WTC11 (cell line): ENCODE data around the gene HNRNPLL. TPM values are rescaled to one million over a fixed set of nuclear protein-coding genes. Genes with fewer than 3 reads are reported as not detected.

Experiments used
- ATAC-seq: fragments of 200-7000 bp; cut with Tn5 transposase; 2 replicates; pipeline ENCODE4 v1.10.0; 2021; ENCODE audit warnings: mild to moderate bottlenecking, moderate library complexity
- CTCF ChIA-PET: fragments of 300-600 bp; sonication (Branson Sonifier 250); formaldehyde crosslinking; loops from one replicate; lab custom pipeline; 2021; ENCODE audit warnings: antibody characterized with exemption; lab: Charles Lee
- POLR2A ChIA-PET: fragments of 350-600 bp; sonication (Branson Sonifier 250); formaldehyde crosslinking; loops from one replicate; lab custom pipeline; 2021; ENCODE audit warnings: antibody characterized with exemption; lab: Charles Lee
- DNase-seq: peaks from one replicate; pipeline ENCODE4 v3.0.0; 2021; ENCODE audit warnings: low spot score
- H3K27ac Mint-ChIP-seq: 2 replicates; pipeline ENCODE4 v1.8.0; 2021; ENCODE audit warnings: mixed read lengths
- H3K27me3 Mint-ChIP-seq: 2 replicates; pipeline ENCODE4 v1.8.0; 2021; ENCODE audit warnings: low read depth, mild to moderate bottlenecking, moderate library complexity, mixed read lengths
- H3K36me3 Mint-ChIP-seq: 2 replicates; pipeline ENCODE4 v1.8.0; 2021; ENCODE audit warnings: mixed read lengths
- H3K4me1 Mint-ChIP-seq: 2 replicates; pipeline ENCODE4 v1.8.0; 2022; ENCODE audit warnings: mixed read lengths
- H3K4me3 Mint-ChIP-seq: 2 replicates; pipeline ENCODE4 v1.8.0; 2021; ENCODE audit warnings: mild to moderate bottlenecking, moderate library complexity, mixed read lengths
- H3K9me3 Mint-ChIP-seq: 2 replicates; pipeline ENCODE4 v1.8.0; 2021; ENCODE audit warnings: mixed read lengths
- CBFB ChIP-seq: sonication (generic); formaldehyde crosslinking; IDR thresholded peaks from 2 replicates; pipeline ENCODE4 v1.8.1; 2022; ENCODE audit warnings: mild to moderate bottlenecking, low read depth, missing genetic modification reagents
- FOXJ3 ChIP-seq: sonication (generic); formaldehyde crosslinking; IDR thresholded peaks from 2 replicates; pipeline ENCODE4 v1.9.0; 2021; ENCODE audit warnings: missing genetic modification reagents, mild to moderate bottlenecking, borderline replicate concordance
- JAZF1 ChIP-seq: fragments of 250-450 bp; sonication (Bioruptor Pico); IDR thresholded peaks from 2 replicates; pipeline ENCODE4 v1.9.0; 2021; ENCODE audit warnings: moderate library complexity, mild to moderate bottlenecking, inconsistent platforms
- NR3C1 ChIP-seq: sonication (generic); formaldehyde crosslinking; conservative IDR thresholded peaks from 2 replicates; pipeline ENCODE4 v1.8.1; 2023; ENCODE audit warnings: low read depth, mild to moderate bottlenecking, missing genetic modification reagents
- RELA ChIP-seq: sonication (generic); formaldehyde crosslinking; IDR thresholded peaks from 2 replicates; pipeline ENCODE4 v1.8.1; 2022; ENCODE audit warnings: missing genetic modification reagents, mild to moderate bottlenecking, borderline replicate concordance
- TCF7 ChIP-seq: sonication (generic); formaldehyde crosslinking; IDR thresholded peaks from 2 replicates; pipeline ENCODE4 v1.8.0; 2022; ENCODE audit warnings: mild to moderate bottlenecking, low read depth, missing genetic modification reagents, moderate library complexity
- TEAD1 ChIP-seq: sonication (generic); formaldehyde crosslinking; IDR thresholded peaks from 2 replicates; pipeline ENCODE4 v1.8.0; 2022; ENCODE audit warnings: mild to moderate bottlenecking, missing genetic modification reagents
- TP53 ChIP-seq: sonication (generic); formaldehyde crosslinking; IDR thresholded peaks from 2 replicates; pipeline ENCODE4 v1.8.1; 2023; ENCODE audit warnings: mild to moderate bottlenecking, missing genetic modification reagents
- ZNF232 ChIP-seq: sonication (generic); formaldehyde crosslinking; IDR thresholded peaks from 2 replicates; pipeline ENCODE4 v1.8.0; 2022; ENCODE audit warnings: mild to moderate bottlenecking, missing genetic modification reagents
- total RNA-seq: library from RNA; stranded (reverse); gene quantifications from 3 replicates; pipeline ENCODE4 v1.2.3, GENCODE V29; 2021
- TF ChIP-seq, protein P1 (sequence below): fragments of 250-450 bp; sonication (Bioruptor Pico); IDR thresholded peaks from 2 replicates; pipeline ENCODE4 v1.9.0; 2021; ENCODE audit warnings: mild to moderate bottlenecking
- TF ChIP-seq, protein P2 (sequence below): sonication (generic); formaldehyde crosslinking; IDR thresholded peaks from 2 replicates; pipeline ENCODE4 v1.8.1; 2023; ENCODE audit warnings: mild to moderate bottlenecking, missing genetic modification reagents, borderline replicate concordance
- TF ChIP-seq, protein P3 (sequence below): sonication (generic); formaldehyde crosslinking; conservative IDR thresholded peaks from 2 replicates; pipeline ENCODE4 v1.8.1; 2023; ENCODE audit warnings: mild to moderate bottlenecking, low read depth, missing genetic modification reagents, moderate library complexity
- TF ChIP-seq, protein P4 (sequence below): fragments of 250-450 bp; sonication (Bioruptor Pico); IDR thresholded peaks from 2 replicates; pipeline ENCODE4 v2.1.2; 2022; ENCODE audit warnings: mild to moderate bottlenecking, moderate library complexity
- TF ChIP-seq, protein P5 (sequence below): sonication (generic); formaldehyde crosslinking; IDR thresholded peaks from 2 replicates; pipeline ENCODE4 v1.8.0; 2023; ENCODE audit warnings: mild to moderate bottlenecking, missing genetic modification reagents
- TF ChIP-seq, protein P6 (sequence below): sonication (generic); formaldehyde crosslinking; IDR thresholded peaks from 2 replicates; pipeline ENCODE4 v1.8.0; 2023; ENCODE audit warnings: missing genetic modification reagents
- TF ChIP-seq, protein P7 (sequence below): sonication (generic); formaldehyde crosslinking; IDR thresholded peaks from 2 replicates; pipeline ENCODE4 v1.8.0; 2022; ENCODE audit warnings: mild to moderate bottlenecking, missing genetic modification reagents
- TF ChIP-seq, protein P8 (sequence below): sonication (generic); formaldehyde crosslinking; IDR thresholded peaks from 2 replicates; pipeline ENCODE4 v1.8.1; 2022; ENCODE audit warnings: mild to moderate bottlenecking, missing genetic modification reagents, moderate library complexity, borderline replicate concordance

HNRNPLL gene
- total RNA-seq, 1 experiment from 2014 or later = 65.3 TPM

DNA sequence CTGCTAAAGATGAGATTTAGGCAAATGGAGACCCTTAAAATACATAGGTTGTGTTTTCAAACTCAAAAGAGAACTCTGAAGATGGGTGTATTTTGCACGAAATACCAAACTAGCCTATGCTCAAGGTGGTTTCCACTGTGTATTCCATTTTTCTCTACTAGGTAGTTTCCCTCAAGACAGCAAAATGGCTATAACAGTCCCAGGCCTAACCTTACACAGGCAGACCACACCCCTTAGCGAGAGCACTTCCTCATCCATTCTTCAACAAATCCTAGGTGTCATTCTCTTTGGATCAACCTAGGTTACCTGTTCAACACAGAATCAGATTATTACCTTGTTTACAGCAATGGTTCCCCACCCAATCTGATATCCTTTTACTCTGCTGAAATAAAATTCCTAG is 42.6 kb downstream of the HNRNPLL start:
- ATAC-seq = no peak
- Mint-ChIP-seq H3K27ac (no peak overlapping the region), H3K9me3 (no peaks in the 10 kb centered on the region)

More for the DNA sequence above, 42.6 kb downstream of the HNRNPLL start:
- Mint-ChIP-seq H3K4me1 (no peaks in the 10 kb centered on the region), H3K36me3 (peaks cover 31% of the 10 kb centered on the region), H3K27me3 (no peaks in the 10 kb centered on the region), H3K4me3 (no peak overlapping the region)
- no peak for DNase-seq
- CTCF ChIA-PET = no interaction called here
- TF ChIP-seq TCF7 (CRISPR knock-in tag) (no peak), RELA (CRISPR knock-in tag) (no peak), JAZF1 (CRISPR knock-in tag) (no peak), TEAD1 (no peak), ZNF232 (no peak), TP53 (CRISPR knock-in tag) (no peak), CBFB (CRISPR knock-in tag) (no peak), NR3C1 (CRISPR knock-in tag) (no peak), FOXJ3 (no peak)
- TF ChIP-seq, protein P1, sequence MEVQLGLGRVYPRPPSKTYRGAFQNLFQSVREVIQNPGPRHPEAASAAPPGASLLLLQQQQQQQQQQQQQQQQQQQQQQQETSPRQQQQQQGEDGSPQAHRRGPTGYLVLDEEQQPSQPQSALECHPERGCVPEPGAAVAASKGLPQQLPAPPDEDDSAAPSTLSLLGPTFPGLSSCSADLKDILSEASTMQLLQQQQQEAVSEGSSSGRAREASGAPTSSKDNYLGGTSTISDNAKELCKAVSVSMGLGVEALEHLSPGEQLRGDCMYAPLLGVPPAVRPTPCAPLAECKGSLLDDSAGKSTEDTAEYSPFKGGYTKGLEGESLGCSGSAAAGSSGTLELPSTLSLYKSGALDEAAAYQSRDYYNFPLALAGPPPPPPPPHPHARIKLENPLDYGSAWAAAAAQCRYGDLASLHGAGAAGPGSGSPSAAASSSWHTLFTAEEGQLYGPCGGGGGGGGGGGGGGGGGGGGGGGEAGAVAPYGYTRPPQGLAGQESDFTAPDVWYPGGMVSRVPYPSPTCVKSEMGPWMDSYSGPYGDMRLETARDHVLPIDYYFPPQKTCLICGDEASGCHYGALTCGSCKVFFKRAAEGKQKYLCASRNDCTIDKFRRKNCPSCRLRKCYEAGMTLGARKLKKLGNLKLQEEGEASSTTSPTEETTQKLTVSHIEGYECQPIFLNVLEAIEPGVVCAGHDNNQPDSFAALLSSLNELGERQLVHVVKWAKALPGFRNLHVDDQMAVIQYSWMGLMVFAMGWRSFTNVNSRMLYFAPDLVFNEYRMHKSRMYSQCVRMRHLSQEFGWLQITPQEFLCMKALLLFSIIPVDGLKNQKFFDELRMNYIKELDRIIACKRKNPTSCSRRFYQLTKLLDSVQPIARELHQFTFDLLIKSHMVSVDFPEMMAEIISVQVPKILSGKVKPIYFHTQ = no peak
- TF ChIP-seq, protein P2, sequence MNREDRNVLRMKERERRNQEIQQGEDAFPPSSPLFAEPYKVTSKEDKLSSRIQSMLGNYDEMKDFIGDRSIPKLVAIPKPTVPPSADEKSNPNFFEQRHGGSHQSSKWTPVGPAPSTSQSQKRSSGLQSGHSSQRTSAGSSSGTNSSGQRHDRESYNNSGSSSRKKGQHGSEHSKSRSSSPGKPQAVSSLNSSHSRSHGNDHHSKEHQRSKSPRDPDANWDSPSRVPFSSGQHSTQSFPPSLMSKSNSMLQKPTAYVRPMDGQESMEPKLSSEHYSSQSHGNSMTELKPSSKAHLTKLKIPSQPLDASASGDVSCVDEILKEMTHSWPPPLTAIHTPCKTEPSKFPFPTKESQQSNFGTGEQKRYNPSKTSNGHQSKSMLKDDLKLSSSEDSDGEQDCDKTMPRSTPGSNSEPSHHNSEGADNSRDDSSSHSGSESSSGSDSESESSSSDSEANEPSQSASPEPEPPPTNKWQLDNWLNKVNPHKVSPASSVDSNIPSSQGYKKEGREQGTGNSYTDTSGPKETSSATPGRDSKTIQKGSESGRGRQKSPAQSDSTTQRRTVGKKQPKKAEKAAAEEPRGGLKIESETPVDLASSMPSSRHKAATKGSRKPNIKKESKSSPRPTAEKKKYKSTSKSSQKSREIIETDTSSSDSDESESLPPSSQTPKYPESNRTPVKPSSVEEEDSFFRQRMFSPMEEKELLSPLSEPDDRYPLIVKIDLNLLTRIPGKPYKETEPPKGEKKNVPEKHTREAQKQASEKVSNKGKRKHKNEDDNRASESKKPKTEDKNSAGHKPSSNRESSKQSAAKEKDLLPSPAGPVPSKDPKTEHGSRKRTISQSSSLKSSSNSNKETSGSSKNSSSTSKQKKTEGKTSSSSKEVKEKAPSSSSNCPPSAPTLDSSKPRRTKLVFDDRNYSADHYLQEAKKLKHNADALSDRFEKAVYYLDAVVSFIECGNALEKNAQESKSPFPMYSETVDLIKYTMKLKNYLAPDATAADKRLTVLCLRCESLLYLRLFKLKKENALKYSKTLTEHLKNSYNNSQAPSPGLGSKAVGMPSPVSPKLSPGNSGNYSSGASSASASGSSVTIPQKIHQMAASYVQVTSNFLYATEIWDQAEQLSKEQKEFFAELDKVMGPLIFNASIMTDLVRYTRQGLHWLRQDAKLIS (CRISPR knock-in tag) = no peak
- TF ChIP-seq, protein P3, sequence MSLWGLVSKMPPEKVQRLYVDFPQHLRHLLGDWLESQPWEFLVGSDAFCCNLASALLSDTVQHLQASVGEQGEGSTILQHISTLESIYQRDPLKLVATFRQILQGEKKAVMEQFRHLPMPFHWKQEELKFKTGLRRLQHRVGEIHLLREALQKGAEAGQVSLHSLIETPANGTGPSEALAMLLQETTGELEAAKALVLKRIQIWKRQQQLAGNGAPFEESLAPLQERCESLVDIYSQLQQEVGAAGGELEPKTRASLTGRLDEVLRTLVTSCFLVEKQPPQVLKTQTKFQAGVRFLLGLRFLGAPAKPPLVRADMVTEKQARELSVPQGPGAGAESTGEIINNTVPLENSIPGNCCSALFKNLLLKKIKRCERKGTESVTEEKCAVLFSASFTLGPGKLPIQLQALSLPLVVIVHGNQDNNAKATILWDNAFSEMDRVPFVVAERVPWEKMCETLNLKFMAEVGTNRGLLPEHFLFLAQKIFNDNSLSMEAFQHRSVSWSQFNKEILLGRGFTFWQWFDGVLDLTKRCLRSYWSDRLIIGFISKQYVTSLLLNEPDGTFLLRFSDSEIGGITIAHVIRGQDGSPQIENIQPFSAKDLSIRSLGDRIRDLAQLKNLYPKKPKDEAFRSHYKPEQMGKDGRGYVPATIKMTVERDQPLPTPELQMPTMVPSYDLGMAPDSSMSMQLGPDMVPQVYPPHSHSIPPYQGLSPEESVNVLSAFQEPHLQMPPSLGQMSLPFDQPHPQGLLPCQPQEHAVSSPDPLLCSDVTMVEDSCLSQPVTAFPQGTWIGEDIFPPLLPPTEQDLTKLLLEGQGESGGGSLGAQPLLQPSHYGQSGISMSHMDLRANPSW (CRISPR knock-in tag) = no peak
- TF ChIP-seq, protein P4, sequence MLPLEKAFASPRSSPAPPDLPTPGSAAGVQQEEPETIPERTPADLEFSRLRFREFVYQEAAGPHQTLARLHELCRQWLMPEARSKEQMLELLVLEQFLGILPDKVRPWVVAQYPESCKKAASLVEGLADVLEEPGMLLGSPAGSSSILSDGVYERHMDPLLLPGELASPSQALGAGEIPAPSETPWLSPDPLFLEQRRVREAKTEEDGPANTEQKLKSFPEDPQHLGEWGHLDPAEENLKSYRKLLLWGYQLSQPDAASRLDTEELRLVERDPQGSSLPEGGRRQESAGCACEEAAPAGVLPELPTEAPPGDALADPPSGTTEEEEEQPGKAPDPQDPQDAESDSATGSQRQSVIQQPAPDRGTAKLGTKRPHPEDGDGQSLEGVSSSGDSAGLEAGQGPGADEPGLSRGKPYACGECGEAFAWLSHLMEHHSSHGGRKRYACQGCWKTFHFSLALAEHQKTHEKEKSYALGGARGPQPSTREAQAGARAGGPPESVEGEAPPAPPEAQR (CRISPR knock-in tag) = no peak
- TF ChIP-seq, protein P5, sequence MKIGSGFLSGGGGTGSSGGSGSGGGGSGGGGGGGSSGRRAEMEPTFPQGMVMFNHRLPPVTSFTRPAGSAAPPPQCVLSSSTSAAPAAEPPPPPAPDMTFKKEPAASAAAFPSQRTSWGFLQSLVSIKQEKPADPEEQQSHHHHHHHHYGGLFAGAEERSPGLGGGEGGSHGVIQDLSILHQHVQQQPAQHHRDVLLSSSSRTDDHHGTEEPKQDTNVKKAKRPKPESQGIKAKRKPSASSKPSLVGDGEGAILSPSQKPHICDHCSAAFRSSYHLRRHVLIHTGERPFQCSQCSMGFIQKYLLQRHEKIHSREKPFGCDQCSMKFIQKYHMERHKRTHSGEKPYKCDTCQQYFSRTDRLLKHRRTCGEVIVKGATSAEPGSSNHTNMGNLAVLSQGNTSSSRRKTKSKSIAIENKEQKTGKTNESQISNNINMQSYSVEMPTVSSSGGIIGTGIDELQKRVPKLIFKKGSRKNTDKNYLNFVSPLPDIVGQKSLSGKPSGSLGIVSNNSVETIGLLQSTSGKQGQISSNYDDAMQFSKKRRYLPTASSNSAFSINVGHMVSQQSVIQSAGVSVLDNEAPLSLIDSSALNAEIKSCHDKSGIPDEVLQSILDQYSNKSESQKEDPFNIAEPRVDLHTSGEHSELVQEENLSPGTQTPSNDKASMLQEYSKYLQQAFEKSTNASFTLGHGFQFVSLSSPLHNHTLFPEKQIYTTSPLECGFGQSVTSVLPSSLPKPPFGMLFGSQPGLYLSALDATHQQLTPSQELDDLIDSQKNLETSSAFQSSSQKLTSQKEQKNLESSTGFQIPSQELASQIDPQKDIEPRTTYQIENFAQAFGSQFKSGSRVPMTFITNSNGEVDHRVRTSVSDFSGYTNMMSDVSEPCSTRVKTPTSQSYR (CRISPR knock-in tag) = no peak
- TF ChIP-seq, protein P6, sequence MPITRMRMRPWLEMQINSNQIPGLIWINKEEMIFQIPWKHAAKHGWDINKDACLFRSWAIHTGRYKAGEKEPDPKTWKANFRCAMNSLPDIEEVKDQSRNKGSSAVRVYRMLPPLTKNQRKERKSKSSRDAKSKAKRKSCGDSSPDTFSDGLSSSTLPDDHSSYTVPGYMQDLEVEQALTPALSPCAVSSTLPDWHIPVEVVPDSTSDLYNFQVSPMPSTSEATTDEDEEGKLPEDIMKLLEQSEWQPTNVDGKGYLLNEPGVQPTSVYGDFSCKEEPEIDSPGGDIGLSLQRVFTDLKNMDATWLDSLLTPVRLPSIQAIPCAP (CRISPR knock-in tag) = no peak
- TF ChIP-seq, protein P7, sequence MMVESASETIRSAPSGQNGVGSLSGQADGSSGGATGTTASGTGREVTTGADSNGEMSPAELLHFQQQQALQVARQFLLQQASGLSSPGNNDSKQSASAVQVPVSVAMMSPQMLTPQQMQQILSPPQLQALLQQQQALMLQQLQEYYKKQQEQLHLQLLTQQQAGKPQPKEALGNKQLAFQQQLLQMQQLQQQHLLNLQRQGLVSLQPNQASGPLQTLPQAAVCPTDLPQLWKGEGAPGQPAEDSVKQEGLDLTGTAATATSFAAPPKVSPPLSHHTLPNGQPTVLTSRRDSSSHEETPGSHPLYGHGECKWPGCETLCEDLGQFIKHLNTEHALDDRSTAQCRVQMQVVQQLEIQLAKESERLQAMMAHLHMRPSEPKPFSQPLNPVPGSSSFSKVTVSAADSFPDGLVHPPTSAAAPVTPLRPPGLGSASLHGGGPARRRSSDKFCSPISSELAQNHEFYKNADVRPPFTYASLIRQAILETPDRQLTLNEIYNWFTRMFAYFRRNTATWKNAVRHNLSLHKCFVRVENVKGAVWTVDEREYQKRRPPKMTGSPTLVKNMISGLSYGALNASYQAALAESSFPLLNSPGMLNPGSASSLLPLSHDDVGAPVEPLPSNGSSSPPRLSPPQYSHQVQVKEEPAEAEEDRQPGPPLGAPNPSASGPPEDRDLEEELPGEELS = no peak
- TF ChIP-seq, protein P8, sequence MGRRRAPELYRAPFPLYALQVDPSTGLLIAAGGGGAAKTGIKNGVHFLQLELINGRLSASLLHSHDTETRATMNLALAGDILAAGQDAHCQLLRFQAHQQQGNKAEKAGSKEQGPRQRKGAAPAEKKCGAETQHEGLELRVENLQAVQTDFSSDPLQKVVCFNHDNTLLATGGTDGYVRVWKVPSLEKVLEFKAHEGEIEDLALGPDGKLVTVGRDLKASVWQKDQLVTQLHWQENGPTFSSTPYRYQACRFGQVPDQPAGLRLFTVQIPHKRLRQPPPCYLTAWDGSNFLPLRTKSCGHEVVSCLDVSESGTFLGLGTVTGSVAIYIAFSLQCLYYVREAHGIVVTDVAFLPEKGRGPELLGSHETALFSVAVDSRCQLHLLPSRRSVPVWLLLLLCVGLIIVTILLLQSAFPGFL (CRISPR knock-in tag) = no peak
- POLR2A ChIA-PET = no interaction called here
